ENCODE measurements around the gene TBX2.

The TBX2 gene

DNA sequence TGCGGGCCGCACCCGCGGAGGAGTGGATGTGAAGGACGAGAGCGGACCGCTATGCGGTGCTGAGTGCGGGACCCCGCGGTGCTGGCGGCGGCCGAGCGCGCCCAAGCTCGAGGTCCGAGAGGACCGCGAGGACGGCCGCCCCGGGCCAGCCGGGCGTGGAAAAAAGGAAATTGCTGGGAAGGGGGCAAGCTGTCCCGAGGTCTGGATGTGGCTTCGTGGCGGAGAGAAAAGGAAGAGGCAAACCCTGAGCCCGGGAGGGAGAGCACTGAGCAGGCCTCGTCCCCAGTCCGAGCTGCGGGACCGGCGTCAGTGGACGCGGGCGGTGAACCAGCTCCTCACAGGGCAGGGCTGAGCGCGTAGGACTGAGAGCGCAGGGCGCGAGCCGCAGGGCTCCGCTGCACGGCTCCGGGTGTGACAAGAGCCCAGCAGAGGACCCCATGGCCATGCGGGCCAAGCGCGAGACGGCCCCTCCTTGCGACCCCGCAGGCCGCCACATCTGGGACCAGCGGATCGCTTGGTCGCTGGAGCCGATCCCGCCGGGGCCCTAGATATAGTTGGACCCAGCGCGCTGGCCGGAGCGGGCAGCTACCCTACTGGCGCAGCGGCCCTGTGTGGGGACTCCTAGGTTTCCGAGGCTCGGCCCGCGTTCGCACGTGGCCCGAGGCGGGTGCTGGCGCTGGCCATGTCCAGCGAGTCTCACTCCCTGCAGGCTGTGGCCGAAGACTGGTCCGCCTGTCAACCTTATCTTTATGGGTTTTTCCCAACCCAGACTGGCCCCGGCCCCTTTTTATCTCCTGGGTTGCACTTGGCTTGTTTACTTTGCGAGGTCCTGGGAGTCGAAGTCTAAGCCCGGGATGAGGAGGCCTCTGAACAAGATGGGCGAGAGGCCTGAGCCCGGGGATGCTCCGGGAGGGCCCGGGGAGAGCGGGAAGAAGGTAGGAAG, 55.0 kb downstream of the TBX2 start:
- DNase-seq (ENCODE audit: low spot score) = no peak

DNA sequence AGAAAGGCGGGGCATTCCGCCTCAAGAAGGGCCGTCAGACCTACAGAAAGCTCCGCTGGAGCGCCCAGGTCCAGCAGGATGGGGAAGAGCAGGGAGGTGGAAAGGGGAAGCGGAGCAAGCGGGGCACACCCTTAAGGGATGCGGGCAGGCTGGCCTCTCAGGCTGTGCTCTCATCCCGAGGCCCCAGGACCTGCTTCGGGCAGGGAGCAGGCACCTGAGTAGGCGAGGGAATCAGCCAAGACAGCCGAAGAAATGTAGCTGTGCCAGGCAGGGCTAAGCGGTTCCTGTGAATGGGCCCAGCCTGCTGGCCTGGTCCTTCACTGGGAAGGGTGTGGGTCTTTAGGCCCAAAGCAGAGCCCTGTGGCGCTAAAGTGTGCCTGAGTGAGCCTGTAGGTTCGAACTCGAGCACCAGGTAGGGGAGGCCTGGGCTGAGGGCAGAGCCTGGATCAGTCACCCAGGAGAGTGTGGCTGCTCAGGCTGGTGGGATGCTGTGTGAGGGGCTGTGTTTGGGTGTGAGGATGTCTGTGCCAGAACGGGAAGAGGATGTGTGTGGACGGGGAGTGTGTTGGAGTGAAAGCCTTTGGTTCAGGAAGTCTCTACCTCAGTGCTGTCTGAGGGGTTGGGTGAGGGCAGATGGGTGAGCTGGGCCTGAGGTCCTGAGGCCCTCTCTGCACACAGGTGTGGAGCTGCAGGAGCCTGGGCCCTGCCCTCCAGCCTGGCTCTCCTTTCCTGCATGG, 55.8 kb downstream of the TBX2 start:
- DNase-seq (ENCODE audit: low spot score) = no peak

DNA sequence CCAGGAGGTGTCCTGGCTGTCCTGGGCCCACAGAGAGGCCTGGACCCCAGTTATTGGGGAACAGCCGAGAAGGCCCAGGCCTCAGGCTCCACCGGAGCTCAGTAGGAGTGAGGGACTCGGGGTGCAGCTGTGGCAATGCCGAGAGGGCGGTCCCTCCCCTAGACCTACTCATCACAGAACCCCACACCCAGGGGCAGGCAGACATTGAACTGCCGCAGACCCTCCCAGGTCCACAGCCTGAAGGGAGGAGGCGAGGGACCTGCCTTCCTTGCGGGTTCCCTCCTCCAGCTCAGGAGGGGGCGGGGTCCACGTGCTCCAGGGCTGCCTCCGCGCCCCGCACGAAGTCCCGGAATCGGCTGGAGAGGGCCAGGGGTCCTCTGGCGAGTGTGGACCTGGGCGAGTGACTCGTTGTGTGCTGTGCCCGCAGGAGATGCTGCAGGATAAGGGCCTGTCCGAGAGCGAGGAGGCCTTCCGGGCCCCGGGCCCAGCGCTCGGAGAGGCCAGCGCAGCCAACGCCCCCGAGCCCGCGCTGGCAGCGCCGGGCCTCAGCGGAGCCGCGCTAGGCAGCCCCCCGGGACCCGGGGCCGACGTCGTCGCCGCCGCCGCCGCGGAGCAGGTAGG, 56.5 kb downstream of the TBX2 start:
- no peak for DNase-seq (ENCODE audit: low spot score)

DNA sequence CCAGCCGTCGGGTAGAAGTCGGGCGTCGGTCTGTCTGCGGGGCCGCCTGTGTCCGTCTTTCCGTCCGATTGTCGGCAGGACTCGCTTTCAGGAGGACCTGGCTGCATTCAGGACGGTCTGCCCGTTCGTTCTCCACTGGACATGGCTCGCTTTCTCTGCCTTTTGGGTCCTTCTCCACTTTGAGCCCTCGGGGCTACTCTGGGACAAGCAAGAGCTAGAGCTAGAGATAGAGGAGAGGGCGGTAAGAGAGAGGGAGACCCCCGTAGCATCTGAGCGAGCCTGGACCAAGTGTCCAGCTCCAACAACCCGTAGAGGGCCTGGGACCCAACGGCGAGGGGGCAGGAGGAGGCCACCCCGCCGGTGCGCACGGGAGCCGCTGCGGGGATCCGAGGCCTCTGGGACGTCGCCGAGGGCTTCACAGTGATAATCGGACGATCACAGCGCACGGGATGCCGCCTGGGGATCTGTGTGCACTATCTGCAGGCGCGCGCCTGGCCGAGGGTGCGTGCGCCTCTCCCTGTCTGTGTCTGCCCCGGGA, 57.1 kb downstream of the TBX2 start:
- no peak for DNase-seq (ENCODE audit: low spot score)

DNA sequence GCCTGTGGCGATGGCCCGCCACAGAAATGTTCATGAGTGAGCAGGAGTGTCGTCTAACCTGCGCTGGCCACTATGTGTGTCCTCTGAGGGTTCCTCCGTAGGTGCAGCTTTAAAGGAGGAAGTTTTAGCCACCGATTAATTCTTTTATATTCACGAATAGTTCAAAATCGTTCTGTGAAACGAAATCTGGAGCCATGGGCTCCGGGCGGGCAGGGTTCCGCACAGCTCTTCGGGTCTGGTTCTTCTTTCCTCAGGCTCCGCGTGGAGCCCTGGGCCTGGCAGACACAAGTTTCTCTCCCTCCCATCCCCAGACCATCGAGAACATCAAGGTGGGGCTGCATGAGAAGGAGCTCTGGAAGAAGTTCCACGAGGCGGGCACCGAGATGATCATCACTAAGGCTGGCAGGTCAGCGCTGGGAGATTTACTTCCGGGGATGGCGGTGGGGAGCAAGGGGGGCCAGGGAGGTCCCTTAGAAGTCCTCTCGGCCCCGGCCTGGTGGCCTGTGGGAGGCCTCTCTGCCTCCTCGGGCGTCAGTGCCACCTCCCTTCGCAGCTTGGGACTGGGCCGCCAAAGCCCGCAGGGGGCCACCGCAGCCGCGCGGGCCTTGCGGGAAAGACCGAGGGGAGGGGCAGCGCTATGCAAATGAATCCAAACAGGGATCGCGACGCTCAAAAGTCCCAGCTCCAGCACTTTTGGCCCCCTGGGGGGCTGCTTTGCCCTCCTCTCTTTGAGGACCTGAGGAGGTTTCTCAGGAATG, 57.8 kb downstream of the TBX2 start:
- DNase-seq (ENCODE audit: low spot score) = no peak

DNA sequence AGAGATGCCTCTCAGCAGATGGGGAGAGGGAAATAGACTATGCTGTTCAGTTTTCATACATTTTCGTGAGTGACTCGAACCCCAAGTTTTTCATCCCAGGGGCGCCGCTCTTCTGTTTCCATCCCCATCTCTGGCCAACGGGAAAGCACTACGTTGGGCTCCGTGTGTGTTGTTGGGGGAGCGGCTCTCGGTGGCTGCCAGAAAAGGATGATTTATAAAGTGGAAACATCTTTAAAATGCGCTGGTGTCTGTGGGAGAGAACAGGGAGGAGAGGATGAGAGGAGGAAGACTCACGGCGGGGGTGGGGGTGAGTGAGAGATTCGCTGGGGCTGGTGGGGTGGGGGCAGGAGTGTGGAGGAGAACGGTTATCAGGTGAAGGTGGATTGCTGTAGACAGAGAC, 58.4 kb downstream of the TBX2 start:
- no peak for DNase-seq (ENCODE audit: low spot score)

DNA sequence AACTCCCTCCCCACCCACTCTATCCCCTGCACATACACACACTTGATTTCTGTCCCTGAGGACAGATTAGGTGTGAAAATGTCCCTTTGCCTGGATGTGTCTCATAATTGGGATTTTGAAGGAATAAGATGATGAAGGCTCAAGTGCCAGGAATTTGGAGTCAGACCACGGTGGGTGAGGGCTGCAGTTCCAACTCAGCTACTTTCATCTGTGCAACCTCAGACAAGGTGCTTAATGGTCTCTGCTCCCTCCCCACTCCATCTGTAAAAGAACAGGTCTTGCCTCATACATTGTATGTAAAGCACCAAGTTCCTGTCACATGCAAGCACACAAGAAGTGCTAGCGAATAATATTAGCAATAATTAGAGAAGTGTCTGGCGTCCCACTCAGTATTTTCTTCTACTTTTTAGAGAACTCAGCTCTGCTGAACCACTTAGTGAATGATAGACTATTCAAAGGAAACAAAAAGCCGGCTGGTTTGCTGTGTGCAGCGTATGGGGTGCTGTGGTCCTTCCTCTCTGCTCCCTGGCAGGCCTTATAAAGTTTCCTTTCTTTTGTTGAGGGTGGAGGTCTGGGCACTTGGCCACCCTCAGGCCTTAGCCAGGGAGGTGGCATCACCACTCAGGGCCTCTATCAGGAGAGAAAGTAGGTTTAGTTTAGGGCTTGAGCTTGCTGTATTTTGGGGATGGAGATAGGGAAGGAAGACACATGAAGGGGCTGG, 58.9 kb downstream of the TBX2 start:
- DNase-seq (ENCODE audit: low spot score) = no peak
